LNCAP (cell line): Measurements from ENCODE around the gene MACF1.

Source experiments
- CTCF ChIP-seq: fragments of 450-650 bp; IDR thresholded peaks from 2 replicates; pipeline ENCODE4 v1.5.1; 2017; ENCODE audit warnings: mild to moderate bottlenecking

Gene MACF1

GRCh38 chr1:39228252-39228651, 23.8 kb downstream of the MACF1 start:
- TF ChIP-seq CTCF, result no peak

GRCh38 chr1:39229504-39229903, 25.0 kb downstream of the MACF1 start:
- TF ChIP-seq CTCF, result no peak

GRCh38 chr1:39230261-39231190, 26.0 kb downstream of the MACF1 start:
- no peak for TF ChIP-seq CTCF

- no peak for TF ChIP-seq CTCF
Measured at GRCh38 chr1:39236971-39237370, 32.5 kb downstream of the MACF1 start.

GRCh38 chr1:39238476-39238875, 34.0 kb downstream of the MACF1 start:
- TF ChIP-seq CTCF, result no peak

- no peak for TF ChIP-seq CTCF
Measured at GRCh38 chr1:39239968-39240367, 35.5 kb downstream of the MACF1 start.

- no peak for TF ChIP-seq CTCF
Measured at GRCh38 chr1:39243302-39243701, 38.8 kb downstream of the MACF1 start.
